ENCODE data around the gene HCFC1.

Gene HCFC1

GRCh38 chrX:153971450-153972367 is at the start of gene HCFC1:
Gene HCFC1 (minus strand): TSS chrX:153971818. CDS start chrX:153970840, 978 bp downstream.
- DNase-seq = peak; percentile 52 to 53

DNA sequence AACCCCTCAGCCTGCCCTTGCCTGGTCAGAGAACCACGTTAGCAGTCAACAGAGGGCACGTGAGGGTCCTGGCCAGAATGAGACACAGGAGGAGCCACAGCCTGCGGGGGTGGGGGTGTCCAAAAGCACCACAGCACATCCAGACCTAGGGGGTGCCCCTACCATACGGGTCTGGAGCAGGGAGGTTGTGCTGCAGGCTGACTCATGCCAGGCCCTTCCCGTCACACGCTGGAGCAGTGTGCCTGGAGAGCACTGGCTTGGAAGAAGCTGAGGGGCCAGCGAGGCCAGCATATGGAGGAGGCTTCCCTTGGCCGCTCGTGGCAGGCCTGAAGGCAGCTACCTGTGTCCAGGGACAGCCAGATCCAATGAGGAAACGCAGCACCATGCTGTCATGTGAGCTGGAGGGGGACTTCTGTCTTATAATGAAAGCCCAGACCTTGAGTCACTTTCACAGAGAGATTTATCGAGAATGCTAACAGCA is 49.6 kb upstream of the HCFC1 start:
- no peak for DNase-seq

DNA sequence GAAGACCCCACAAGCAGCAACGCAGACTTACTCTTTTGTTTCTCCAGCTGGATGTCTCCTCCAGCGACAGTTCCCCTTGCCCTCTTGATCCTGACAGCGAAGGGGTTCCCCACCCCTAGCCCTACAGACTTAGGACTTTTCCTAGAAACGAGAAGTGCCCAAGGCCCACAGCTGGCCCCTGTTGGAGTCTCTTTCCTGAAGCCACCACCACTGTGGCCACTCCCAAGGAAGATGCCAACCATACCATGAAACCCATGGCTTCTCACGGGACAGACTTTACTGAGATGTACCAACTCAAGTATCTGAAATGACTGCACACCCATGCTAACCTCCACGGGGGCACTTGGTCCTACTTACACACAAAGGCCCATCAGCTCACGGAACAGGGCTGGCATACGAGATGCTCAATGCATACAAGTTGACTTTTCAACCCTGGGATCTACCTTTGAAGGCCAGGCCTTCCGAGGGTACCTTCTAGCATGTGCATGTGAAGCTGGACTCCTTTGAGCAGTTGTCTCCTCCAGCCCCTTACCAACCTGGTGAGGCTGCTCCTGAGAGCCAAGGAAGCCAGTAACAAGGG is 49.0 kb upstream of the HCFC1 start:
- DNase-seq = peak in 1 of 2 experiments; percentile 14

GRCh38 chrX:154019633-154020528 is 48.3 kb upstream of the HCFC1 start, which contains the start of gene IRAK1:
Gene IRAK1 (minus strand): TSS chrX:154019902. CDS start chrX:154019812, 90 bp downstream.
- DNase-seq = peak; percentile 8 to 30

DNA sequence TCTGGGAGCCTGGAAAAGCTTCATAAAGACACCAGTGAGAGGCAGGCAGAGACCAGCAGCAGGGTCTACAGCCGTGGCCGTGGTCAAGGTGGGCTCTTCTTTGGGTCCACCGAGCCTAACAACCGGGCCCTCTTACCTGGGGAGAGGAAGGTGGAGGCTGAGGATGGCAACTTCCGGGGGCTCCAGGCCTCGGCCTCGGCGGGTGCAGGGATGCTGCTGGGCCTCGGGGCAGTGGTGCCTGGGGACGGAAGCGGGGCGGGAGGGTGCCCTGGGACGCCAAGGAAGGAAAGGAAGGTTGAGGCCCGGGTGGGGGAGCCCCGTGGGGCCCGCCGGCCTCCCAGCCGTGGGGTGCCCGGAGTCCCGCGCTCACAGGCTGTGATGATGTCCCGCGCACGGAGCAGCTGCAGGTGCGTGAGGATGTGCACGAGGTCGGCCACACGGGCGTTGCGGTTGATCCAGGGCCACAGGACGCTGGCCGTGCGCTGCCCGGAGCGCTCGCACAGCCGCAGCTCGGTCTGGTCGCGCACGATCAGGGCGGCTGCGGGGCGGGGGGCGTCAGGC is 47.5 kb upstream of the HCFC1 start:
- DNase-seq = no peak

DNA sequence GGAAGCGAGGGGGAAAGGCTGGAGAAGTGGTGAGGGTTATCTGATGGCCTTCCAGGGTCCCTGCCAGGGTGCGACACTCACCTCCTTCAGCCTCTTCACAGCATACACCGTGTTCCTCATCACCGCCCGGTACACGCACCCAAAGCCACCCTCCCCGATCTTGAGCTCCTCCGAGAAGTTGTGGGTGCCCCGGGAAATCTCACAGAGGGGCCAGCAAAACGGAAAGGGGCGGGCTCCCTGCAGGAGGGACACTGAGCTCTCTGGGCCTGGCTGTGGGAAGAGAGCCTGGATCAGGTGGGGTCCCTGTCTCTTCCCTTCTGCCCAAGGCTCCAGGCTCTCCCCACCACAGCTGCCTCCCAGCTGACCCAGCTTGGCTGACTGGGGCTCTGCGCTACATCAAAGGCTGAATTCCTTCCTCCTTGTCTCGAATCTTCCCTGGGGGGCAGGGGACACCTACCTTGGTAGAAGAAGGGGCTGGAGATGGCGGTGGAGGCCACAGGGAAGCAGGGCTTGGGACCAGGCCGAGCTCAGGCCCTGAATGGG is 47.0 kb upstream of the HCFC1 start:
- no peak for DNase-seq

DNA sequence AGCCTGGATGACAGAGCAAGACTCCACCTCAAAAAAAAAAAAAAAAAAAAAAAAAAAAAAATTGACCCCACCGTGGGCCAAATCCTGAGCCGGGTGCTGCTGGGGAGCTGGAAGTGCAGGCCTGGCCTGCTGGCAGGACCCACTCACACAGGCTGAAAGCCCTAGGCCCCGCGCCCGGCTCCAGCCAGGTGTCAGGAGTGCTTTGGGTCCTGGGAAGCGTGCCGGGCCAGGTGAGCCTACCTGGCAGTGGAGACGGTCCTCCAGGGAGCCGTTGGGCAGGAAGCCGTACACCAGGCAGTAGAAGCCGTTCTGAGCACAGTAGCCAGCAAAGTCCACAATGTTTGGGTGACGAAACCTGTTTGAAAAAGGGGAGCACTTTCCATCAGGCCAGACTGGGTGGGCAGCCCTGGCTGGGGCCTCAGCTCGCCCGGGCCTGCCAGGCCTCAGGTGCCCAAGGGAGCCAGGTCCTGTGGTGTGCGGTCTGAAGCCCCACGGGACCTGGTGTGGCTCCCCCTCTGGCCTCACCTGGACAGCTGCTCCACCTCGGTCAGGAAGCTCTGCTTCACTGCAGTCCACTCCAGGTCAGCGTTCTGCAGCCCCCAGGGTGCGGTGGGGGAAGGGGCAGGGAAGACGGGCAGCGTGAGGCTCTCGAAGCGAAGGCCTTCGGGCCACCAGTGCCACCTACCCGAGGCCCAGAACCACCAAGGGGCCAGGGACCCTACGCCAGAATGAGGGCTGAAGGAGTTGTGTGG is 46.3 kb upstream of the HCFC1 start:
- DNase-seq = no peak

- no peak for DNase-seq
Measured at GRCh38 chrX:154016366-154017076, 44.9 kb upstream of the HCFC1 start.

- no peak for DNase-seq
Measured at GRCh38 chrX:154015581-154016264, 44.1 kb upstream of the HCFC1 start.

DNA sequence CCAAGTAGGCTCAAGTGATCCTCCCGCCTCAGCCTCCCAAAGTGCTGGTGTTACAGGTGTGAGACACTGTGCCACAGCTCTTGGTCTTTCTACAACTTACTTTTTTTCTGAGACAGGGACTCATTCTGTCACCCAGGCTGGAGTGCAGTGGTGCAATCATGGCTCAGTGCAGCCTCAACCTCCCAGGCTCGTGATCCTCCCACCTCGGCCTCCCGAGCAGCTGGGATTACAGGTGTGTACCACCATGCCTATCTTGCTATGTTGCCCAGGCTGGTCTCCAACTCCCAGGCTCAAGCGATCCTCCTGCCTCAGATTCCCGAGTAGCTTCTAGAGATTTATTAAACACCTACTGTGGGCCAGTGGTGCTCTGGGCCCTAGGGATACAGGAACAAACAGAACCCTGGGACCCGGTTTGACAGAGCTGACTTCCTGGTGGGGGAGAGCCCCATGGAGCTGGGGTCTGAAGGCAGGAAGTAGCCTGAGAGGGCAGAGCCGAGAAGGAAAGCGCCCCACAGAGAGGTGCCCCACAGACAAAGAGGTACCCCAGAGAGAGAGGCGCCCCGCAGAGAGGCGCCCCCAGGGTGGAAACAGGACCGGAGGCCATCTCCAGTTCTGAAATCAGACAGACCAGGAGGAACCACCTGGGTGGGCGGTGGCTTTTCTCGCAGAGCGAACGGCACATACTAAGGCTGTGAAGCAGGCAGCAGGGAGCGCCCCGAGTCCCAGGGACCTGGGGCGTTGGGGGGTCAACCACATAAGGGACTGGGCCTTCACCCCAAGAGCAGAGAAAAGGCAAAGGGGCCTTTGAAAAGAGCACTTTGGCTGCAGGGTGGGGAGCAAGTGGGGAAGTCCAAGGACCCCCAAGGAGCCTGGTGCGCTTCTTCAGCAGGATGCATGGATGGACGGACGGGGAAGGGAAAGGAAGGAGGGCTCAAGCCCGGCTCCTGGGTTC is 43.1 kb upstream of the HCFC1 start:
- DNase-seq = no peak

- DNase-seq = no peak
Measured at GRCh38 chrX:154013614-154014360, 42.2 kb upstream of the HCFC1 start.

GRCh38 chrX:154013001-154013421 is 41.4 kb upstream of the HCFC1 start:
- no peak for DNase-seq

GRCh38 chrX:154012336-154012991 is 40.8 kb upstream of the HCFC1 start:
- DNase-seq = no peak

- no peak for DNase-seq
Measured at GRCh38 chrX:154011376-154012335, 40.0 kb upstream of the HCFC1 start.

DNA sequence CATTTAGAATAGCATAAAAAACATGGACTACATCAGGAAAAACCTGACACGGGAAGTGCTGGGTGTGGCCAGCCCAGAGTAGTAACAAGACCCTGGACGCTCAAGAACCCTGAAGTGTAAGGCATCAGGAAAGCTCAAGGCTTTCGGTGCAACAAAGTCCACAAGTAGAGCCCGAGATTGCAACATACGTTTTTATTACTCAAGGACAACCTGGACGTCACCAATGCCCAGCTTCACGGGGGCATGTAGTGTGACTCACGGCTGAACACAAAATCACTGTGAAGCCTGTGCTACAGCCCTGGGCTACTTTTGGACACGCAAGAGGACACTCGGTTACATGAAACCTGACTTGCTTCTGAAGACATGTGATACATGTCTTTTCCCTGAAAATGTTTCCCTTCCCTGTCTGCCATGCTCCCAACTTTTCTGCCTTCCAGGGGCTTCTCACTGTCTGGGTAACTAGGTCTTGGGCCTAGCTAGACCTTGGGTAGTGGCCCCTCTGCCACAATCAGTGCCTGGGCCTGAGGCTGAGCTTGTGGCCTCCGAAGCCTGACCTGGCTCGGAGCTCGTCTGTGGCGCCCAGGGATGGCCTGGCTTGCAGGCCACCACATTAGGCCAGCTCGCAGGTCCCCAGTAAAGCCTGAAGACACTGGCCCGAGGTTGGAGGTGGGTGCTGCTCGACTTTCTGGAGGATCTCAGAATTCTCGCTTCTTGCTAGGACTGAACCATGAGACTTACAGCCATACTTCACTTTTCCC is 38.9 kb upstream of the HCFC1 start:
- DNase-seq = no peak

DNA sequence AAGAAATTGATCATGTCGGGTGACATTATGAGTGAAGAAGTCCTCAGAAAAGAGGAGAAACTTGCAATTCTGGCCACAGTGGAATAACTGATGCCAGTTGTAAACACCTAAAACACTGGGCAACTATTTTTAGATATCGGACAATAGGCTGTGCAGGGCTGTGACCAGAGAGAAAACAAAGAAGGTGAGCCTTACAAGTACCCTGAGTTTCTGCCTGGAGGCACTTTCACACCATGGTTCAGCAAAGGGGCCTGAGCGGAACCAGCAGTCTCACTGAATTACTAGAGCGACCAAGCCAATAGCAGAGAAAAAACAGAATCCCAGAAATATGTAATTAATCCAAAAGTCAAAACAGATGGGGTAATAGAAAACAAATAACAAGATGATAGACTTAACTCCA is 36.9 kb upstream of the HCFC1 start:
- DNase-seq = no peak

All from AML-193 (cell line).